ENCODE data around the gene SLC35F1. TPM values are rescaled to one million over a fixed set of nuclear protein-coding genes. Genes with fewer than 3 reads are reported as not detected.
"Not testable (repeated sequence)": the region's sequence is repeated elsewhere in the genome, so short reads cannot be mapped to it uniquely, and the experiment has no call there.

SLC35F1 gene
- polyA plus RNA-seq, 3 donors: 2.9 to 3.7 (median 3.0) TPM

DNA sequence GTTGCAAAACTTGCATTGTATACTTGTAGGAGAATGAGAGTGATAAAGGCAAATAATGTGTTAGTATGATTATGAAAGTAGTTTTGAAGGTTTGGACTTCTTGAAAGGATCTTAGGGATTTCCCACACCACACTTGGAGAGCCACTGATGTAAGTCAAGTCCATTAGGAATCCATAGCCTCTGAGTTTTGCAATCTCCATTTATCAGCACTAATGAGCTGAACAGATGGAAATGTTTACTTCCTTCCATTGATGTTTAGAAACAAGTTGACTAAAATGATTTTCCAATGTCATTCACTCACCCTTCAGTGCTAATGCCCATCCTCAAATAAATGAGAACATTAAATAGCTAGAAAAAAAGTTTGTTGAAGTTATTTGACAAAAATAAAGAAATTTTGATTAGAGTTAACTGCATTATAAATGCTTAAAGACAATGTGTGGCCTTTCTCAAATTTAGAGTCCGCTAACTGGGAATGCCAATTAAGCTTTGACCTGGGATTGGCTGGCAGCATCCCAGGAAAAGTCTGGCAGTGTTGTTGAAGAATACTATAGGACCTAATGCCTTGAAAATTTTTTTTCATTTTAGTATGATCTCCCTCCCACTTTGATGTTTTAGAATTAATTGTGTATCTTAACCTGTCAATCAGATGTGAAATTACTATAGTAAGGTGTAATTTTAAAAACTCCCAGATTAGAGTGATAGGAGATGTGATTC lies 68.0 kb downstream of the SLC35F1 start:
- DNase-seq (ENCODE audit: extremely low read depth in 1 of 11, low read depth in 9 of 11, low spot score in 4 of 11): no peak

DNA sequence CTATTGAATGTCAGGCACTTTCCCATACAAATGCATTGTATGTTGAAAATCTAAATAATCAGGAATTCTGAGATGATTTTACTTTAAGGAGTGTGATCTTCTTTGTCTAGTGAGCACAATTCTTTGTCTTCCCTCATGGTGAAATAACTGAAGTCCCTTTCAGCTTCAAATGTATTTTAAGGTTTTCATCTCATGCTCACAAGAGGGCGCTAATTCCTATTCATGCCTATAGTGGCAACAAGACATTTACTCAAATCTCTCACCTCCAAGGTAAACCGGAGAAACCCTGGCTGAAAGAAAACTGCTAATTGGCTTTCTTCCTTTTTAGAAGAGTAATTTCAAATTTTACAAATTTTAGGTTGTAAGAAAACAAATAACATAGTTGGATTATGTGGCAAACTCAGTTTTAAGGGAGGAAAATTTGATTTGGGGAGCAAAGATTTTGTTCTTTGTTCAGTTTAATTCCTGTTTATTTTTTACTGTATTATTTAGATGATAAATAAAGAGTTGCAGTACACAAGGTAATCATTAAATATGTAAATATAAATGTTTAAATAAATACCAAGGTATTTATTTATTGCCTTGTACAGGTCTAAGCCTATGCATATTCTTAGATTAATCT lies 69.1 kb downstream of the SLC35F1 start:
- peak; percentile 10 to 61 (median 38) for DNase-seq (ENCODE audit: extremely low read depth in 1 of 11, low read depth in 9 of 11, low spot score in 4 of 11)

DNA sequence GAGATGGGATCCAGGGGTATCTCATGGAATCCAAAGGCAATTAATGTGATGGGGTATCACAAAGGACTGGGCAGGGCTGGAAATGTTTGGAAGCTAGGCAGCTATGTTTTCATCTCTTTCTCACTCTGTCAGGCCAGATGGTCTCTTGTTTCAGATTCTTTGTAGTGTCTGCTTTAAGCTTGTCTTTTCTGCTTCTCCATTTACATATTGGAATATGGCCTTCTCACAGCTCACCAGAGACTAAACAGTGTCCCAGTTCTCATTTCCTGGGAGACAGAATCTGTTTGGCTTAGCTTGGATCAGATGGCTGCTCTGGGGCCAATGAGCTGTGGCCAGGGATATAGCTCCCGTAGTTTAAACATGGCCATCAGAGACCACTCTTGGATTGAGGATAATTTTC lies 78.9 kb downstream of the SLC35F1 start:
- DNase-seq (ENCODE audit: extremely low read depth in 1 of 11, low read depth in 9 of 11, low spot score in 4 of 11): no peak

DNA sequence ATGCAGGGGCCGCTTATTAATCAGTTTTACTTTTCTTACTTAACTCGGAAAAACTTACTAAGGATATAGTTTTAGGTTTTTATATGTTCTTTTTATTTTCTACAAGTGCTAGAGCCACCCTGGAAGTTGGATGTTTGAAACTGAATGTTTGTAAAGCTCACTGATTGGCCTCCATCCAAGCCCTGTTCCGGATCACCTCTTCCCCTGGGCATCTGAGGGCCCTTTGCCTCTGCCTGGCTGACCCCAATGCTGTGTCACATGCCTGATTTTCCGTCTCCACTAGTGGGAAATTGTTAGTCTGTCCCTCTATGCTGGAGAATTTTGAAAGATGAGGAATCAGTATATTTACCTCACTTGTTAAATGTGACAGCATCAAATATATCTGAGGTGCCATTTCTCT lies 79.3 kb downstream of the SLC35F1 start:
- no peak for DNase-seq (ENCODE audit: extremely low read depth in 1 of 11, low read depth in 9 of 11, low spot score in 4 of 11)

DNA sequence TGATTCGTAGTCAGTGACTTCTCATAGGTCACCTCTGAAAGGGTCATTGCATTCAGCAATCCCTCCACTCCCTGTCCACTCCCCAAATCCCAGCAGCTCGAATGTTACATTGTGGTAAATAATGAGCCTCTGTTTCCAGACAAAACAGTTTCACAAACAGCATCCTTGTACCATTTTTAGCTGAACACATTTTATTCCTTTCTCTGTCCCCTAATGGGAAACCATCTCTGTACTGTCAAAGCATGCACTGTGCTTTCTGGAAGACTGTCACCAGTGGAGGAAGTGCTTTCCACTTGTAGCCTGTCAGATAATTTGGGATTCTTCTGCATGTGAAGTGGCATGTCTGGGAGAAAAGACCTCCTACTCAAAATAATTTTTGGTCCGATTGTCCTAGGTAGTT lies 82.0 kb downstream of the SLC35F1 start:
- DNase-seq (ENCODE audit: extremely low read depth in 1 of 11, low read depth in 9 of 11, low spot score in 4 of 11): no peak

DNA sequence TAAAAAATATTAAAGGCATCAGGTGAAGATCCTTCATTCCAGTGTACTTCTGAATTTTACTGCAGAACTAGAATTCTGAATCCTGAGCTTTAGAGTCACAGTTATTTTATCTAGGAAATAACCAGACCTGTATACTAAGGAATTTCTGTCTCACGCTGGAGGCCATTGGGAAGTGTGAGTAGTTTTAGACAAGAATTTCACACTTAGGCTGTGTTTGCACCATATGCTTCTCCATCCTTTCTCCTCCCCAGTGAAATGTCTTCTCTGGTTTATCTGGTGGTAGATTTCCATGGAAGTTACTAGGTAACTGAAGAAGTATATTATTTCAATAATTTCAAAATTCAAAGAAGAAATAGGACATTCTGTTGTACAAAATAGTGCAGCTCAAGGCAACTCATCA lies 83.1 kb downstream of the SLC35F1 start:
- DNase-seq (ENCODE audit: extremely low read depth in 1 of 11, low read depth in 9 of 11, low spot score in 4 of 11): no peak

DNA sequence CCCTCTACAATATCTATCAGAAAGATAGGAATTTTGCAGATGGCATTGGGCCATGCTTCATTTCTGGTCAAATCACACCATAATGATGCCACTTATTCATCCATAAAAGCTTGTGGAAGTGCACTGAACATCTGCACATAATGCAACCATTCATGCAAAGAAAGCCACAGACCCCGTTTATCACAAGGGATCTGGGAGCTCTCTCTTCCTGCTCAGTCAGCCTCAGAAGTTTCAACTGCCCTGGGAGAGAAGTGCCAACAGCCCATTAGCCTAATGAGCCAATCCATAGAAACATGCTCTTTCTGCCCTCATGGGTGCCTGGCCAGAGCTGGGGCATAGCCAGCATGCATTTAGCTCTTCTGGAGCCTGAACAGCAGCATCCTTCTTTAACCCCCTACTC lies 85.8 kb downstream of the SLC35F1 start:
- DNase-seq (ENCODE audit: extremely low read depth in 1 of 11, low read depth in 9 of 11, low spot score in 4 of 11): no peak

DNA sequence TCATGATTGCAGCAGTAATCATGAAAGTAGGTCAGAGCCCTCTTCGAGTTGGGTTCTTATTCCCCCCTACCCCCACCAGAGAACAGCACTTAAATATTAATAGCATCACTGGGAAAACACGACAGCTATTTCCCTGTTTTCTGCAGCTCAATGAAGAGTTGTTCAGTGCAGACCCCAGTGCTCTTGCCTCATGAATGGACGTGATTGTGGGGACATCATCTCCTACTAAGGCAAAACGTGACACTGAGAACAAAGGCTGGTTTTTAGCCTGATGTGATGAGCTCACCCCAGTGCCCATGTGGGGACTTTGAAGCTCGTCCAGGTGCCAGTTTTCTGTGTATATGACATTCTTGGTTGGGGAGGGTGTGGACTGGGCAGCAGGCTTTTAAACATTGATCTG lies 105.9 kb downstream of the SLC35F1 start:
- no peak for DNase-seq (ENCODE audit: extremely low read depth in 1 of 11, low read depth in 9 of 11, low spot score in 4 of 11)

DNA sequence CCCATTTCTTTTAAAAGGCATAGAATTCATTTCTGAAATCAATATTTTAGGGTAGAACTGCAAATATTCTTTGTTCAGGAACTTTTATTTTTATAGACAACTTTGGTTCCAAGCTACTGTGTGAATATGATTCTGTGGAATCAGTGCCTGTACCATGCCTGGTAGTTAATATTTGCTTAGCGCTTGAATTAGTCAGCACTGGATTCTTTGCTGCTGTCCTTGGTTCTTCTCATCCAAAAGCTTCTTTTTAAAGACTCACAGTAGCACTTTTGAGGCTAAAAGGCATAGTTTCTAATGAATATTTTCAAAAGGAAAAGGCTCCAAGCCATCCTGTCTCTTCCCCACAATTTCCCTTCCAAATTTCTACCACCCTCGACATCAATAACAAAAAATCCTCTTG lies 109.5 kb downstream of the SLC35F1 start:
- no peak for DNase-seq (ENCODE audit: extremely low read depth in 1 of 11, low read depth in 9 of 11, low spot score in 4 of 11)

DNA sequence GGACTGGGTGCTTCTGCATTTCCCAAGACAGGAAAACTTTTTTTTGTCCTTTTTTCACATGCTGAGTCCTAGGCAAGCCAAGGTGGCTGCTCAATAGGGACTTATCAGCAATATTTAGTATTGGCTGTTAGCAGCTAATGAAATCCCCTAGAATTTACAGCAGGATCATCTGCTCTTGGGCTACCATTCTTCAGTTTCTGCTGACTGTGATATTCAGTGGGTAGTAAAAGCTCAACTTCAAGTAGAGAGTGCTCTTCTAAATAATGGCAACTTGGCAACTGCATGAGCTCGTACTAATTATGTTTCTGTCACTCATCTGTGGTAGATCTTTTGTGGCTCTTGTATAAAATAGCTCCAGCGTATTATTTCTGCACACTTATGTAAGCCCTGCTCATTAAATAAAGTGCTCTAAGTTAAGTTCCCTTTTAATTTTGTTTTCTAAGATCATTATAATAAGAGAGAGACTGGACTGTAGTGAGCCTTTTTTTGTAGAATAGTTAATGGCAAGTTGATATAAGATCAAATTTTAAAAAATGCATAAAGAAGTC lies 110.3 kb downstream of the SLC35F1 start:
- no peak for DNase-seq (ENCODE audit: extremely low read depth in 1 of 11, low read depth in 9 of 11, low spot score in 4 of 11)

DNA sequence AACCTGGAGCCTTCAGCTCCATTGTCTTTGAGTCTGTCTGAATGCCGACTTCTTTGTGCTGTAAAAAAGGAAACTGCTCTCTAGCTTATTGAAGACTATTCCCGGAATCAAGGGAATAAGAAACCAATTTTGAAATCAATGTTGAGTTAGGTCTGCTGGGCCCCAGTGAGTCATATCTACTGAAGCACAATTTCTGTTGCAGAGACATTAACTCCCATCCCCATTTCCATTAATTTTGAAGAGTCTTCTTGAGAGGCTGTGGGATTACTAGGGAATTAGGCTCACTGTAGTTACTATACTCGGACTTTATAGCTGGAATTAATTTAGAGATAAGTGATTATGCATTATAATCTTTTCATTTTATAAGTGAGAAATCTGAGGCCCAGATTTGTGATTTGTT lies 116.7 kb downstream of the SLC35F1 start:
- DNase-seq (ENCODE audit: extremely low read depth in 1 of 11, low read depth in 9 of 11, low spot score in 4 of 11): no peak

DNA sequence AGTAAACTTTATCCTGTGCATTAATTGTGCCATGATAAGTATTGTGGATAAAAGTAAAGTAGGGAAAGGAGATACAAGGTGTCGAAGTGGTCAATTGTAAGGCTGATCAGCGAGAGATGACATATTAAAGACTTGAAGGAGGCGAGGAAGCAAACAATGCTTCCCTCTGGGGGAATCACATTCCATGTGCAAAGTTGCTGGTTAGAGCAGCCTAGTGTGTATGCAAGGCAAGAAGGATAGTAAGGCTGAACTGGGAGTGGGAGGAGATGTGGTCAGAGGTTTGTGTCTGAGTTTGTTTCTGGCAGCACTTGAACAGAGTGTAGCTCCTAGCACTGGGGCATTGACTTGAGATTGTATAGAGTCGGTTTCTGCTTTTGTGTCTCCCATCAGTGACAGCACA lies 122.9 kb downstream of the SLC35F1 start:
- DNase-seq (ENCODE audit: extremely low read depth in 1 of 11, low read depth in 9 of 11, low spot score in 4 of 11): no peak

DNA sequence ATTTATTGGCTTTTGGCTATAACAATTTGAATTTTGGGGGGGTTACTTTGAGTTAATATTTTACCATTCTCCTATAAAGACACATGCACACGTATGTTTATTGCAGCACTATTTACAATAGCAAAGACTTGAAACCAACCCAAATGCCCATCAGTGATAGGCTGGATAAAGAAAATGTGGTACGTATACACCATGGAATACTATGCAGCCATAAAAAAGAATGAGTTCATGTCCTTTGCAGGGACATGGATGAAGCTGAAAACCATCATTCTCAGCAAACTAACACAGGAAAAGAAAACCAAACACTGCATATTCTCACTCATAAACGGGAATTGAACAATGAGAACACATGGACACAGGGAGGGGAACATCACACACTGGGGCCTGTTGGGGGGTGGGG lies 130.4 kb downstream of the SLC35F1 start:
- not testable (repeated sequence) for DNase-seq (ENCODE audit: extremely low read depth in 1 of 11, low read depth in 9 of 11, low spot score in 4 of 11)

DNA sequence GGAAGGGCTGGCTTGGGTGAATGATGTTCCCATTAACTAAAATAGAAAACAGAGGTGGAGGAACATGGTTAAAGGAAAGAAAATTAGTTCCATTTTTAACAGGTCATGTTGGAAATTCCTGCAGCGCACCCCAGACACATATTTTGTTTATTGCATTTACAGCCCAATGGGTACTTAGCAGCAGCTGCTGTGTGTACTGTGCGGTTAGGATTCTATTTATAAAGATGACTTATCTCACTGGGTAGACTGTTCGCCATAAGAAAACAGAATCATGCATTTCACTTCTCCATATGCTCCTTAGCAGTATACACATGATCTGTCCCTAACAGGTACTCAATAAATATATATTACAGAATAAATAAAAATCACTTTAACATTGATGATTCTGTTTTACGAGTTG lies 135.8 kb downstream of the SLC35F1 start:
- DNase-seq (ENCODE audit: extremely low read depth in 1 of 11, low read depth in 9 of 11, low spot score in 4 of 11): no peak

DNA sequence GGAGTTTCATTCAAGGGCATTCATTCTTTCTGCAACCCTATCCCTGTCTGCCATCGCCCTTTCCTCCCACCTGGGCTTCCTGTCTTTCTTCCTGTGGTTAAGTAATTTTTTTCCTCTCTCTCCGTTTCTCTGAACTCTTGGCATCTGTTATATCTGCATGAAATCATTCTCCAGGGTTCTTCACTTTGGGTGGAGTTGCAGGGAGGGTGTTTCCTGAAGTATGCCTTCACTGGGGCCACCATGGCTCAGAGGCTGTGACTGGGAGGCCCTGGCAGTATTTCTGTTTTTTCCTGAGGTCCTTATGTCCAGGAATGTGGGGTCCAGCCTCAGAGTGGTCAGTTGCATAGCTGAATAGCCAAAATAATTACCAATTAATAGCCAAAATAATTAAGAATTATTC lies 137.2 kb downstream of the SLC35F1 start:
- DNase-seq (ENCODE audit: extremely low read depth in 1 of 11, low read depth in 9 of 11, low spot score in 4 of 11): no peak

DNA sequence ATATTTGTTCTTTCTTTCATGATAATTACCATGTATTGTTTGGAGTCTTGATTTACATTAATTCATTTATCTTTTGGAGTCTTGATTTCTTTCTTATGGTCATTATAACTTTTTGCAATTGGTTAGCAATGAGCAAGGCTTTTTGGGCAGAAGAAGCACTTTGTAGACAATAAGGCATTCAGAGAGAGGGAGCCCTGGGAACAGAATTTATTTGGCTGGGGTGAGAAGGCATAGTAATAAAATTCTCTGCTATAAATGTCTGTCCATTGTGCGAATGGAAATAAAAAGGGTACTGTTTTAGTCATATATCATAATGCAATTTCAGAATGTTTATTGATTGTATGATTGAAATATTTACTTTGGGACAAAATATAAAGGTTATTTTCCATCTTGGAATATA lies 147.0 kb downstream of the SLC35F1 start:
- no peak for DNase-seq (ENCODE audit: extremely low read depth in 1 of 11, low read depth in 9 of 11, low spot score in 4 of 11)

DNA sequence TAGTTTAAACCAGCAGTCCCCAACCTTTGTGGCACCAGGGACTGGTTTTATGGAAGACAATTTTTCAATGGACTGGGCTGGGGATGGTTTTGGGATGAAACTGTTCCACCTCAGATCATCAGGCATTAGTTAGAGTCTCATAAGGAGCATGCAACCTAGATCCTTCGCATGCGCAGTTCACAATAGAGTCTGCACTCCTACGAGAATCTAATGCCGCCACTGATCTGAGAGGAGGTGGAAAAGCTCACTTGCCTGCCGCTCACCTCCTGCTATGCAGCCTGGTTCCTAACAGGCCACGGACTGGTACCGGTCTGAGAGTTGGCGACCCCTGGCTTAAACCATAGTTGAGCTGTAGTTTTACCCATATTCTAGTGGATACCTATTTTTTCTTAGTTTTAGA lies 154.6 kb downstream of the SLC35F1 start:
- DNase-seq (ENCODE audit: extremely low read depth in 1 of 11, low read depth in 9 of 11, low spot score in 4 of 11): no peak

DNA sequence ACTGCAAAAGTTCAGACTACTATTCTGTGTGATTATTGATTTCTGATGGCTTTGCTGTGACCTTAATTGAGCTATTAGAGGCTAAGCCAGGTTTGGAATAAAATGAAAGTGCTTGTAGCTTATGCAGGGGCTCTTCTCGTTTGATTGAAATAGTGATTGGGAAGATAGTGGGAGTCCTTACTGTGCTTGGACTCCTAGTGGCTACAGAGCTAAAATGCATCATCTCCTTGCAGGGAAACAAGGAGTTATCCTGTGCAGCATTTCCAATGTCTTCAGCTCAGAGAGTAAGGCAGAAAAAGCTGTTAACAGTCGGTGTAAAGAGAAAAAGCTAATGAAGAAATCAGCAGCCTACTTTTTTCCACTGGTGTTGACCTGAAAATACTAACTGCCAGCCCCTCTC lies 173.5 kb downstream of the SLC35F1 start:
- no peak for DNase-seq (ENCODE audit: extremely low read depth in 1 of 11, low read depth in 9 of 11, low spot score in 4 of 11)

DNA sequence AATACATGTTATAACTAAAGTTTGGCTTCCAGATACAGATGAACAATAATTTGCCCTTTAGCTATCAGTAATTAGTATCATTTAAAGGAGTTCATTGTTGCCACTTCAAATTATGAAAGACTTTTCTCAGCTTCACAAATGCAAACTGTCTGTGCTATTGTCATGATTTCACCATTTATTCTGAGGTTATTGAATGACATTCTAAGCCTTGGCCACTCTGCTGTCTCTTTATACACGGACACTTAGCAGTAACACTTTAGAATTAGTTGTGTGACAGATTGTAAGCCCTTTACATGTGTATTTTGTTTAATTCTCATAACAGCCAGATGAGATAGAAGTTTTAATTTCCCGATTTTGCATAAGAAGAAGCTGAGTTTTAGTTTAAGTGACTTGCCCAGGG lies 176.6 kb downstream of the SLC35F1 start:
- no peak for DNase-seq (ENCODE audit: extremely low read depth in 1 of 11, low read depth in 9 of 11, low spot score in 4 of 11)

DNA sequence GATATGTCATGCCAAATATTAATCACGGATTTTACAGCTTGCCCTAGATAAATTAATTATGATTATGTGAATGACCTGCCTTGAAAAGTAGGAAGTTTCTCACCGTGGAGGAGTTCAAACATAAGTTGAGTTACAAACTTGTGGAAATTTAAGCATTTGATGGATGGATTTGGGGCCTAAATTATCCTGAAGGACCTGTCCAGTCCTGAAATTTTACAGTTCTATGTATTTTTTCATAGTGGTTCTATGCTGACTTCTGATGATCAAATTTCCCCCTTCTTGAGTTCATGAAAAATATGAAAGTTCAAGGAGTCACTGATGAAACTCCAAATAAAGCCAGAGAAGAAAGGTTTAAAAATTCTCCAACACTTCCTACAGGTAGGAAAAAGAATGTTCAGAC lies 178.6 kb downstream of the SLC35F1 start:
- no peak for DNase-seq (ENCODE audit: extremely low read depth in 1 of 11, low read depth in 9 of 11, low spot score in 4 of 11)

DNA sequence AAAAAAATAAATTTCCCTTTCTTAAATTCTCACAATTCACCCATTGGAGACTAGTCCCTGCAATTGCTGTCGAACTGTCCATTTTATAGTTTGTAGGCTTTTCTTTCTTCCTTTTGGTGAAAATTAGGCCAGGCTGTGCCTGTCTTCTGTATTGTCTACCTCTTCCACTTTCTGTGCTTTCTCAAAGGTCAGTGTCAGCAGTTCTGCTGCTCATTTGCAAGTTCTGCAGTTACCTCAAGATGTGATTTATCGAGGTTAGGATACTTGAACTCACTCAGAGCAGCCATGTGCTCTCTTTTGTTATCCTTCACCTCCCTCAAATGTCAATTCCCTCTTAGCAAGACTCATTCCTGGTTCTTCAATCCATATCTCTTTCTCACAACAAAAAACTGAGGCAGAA lies 179.1 kb downstream of the SLC35F1 start:
- DNase-seq (ENCODE audit: extremely low read depth in 1 of 11, low read depth in 9 of 11, low spot score in 4 of 11): no peak
